ENCODE results near the gene SAPCD1. TPM values are rescaled to one million over a fixed set of nuclear protein-coding genes. Genes with fewer than 3 reads are reported as not detected.

The SAPCD1 gene
- total RNA-seq (2014; rRNA removed; shearing (Covaris generic); ENCODE audit: low replicate concordance) = 2.5 TPM in 1 of 2 replicates, not detected in the other

DNA sequence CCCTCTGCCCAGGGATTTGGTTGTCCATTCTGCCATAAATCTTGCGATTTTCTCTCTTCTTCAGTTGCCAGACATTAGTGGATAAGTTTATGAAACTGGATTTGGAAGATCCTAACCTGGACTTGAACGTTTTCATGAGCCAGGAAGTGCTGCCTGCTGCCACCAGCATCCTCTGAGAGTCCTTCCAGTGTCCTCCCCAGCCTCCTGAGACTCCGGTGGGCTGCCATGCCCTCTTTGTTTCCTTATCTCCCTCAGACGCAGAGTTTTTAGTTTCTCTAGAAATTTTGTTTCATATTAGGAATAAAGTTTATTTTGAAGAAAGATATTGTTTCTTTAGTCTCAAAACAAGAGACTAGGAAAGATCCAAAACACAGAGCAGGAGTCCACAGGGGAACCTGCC is at the start of gene SAPCD1:
TSS of gene SAPCD1 (plus strand) at position 301 of the 400 bp plus-strand sequence. CDS start 399 bp downstream, outside the sequence.
- Histone ChIP-seq H3K9me3 (no peaks in the 10 kb centered on the region), H3K4me3 (no peak within 1 kb of the TSS), H3K27me3 (no peaks in the 10 kb centered on the region), H3K36me3 (no peaks in the 10 kb centered on the region)
- DNase-seq = no peak

DNA sequence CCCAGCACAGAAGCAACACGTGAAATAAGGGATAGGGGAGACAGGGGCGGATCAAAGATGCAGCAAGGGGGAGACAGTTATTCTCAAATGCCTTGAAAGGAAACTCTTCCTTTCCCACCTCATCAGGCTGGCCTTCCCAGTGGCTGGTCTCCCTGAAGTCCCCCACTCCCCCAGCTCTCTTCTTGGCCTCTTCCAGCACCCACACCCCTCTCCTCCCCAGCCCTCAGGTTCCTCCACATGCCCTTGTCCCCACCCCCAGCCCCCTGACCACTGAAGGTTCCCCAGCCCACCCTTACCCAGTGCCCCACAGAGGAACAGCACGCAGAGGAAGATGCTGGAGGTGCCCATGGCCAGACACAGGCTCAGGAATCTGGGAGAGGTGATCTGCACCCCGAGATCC is 49.0 kb upstream of the SAPCD1 start:
- H3K27me3 ChIP-seq = no peaks in the 10 kb centered on the region
- H3K36me3 ChIP-seq = no peaks in the 10 kb centered on the region
- H3K4me3 ChIP-seq = no peak overlapping the region
- no peak for DNase-seq
- H3K9me3 ChIP-seq = no peaks in the 10 kb centered on the region

DNA sequence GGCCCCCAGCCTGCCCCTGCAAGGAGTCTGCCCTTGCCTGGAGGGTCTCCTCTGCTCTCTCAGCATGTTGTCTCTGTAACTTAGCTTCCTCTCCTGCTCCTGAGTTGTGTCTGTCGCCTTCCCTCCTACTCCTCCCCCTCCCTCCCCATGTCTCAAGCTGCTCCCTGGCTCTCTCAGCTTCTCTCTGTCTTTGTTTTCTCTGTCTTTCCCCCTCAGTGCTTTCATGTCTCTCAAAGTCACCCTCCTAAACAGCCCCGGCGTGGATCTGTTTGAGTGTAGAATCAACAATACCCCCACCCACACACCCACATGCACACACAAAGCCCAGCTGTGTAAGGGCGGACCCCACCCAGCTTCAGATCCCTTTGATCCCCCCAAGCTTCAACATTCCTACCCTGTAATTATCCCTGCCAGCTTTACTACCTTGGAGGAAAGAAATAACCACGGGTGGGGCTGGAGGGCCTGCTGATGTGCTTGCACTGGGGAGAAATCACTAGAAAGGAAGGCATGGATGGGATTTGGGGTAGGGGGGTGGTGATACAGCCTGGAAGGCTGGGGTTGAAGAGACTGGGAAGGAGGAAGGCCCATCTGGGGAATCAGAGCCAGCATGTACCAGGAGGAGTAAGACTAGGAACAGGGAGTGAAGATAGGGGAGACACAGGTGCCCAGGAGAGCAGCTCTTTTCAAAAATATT is 48.3 kb upstream of the SAPCD1 start:
- DNase-seq = no peak
- H3K27me3 ChIP-seq = no peaks in the 10 kb centered on the region
- no peaks in the 10 kb centered on the region for H3K36me3 ChIP-seq
- no peaks in the 10 kb centered on the region for H3K9me3 ChIP-seq
- no peak overlapping the region for H3K4me3 ChIP-seq

DNA sequence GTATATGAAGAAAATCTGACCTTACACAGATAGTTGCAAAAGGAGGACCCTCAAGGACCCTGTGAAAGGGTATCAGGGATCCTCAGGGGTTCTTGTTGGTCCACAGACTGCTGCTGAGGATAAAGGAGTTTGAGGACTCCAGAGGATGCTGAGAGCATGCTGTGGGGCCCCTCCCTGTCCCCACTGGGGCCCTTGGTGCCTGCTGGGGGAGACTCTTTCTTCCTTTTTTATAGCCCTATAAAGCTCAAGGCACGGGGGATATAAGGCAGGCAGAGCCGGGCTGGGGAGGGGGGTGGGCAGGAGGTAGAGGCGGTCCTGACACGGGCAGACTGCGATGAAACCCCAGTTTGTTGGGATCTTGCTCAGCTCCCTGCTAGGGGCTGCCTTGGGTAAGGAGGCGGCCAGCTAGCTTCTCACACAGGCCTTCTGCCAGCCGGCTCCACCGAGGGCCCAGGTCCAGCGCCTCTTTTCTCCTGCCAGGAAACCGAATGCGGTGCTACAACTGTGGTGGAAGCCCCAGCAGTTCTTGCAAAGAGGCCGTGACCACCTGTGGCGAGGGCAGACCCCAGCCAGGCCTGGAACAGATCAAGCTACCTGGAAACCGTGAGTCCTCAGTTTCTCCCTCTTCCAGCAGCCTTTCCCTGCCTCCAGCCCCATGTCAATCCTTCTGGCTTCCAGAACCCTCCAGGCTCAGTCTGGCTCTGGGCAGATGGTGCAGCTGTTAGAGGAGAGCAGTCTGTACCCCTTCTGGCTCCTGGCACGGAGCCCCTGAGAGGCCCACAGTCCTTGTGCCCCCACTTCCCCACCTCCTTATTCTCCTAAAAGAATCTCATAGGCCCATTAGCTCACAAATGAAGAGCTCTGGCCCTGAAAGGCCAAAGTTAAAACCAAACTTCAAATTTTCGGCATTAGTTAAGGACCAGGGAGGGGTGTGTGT is 47.2 kb upstream of the SAPCD1 start, which contains the start of gene LY6G6D:
TSS of gene LY6G6D (plus strand) at position 327 of the 937 bp plus-strand sequence. CDS start at position 335, 8 bp downstream.
- H3K36me3 ChIP-seq = no peaks in the 10 kb centered on the region
- no peak for DNase-seq
- no peak within 1 kb of the TSS for H3K4me3 ChIP-seq
- no peaks in the 10 kb centered on the region for H3K9me3 ChIP-seq
- H3K27me3 ChIP-seq = no peaks in the 10 kb centered on the region

DNA sequence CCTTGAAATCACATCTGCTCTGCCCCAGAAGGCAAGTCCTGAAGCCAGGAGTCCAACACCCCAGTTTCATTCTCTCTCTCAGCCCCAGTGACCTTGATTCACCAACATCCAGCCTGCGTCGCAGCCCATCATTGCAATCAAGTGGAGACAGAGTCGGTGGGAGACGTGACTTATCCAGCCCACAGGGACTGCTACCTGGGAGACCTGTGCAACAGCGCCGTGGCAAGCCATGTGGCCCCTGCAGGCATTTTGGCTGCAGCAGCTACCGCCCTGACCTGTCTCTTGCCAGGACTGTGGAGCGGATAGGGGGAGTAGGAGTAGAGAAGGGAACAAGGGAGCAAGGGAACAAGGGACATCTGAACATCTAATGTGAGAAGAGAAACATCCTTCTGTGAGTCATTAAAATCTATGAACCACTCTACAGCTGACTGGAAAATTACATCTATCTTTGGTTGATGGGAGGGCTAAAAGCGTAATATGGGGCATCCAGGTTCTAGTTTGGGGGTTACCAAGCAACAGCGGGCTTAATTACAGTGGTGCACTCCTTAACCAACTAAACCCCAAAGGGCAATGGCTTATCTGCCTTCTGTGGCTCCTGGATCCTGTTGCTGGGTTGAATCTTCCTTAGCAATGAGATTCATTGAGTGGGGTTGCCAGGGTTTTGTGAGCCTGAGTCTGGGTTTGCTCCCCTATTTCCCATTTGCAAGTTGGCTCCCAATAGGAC is 44.8 kb upstream of the SAPCD1 start:
- Histone ChIP-seq H3K36me3 (no peaks in the 10 kb centered on the region), H3K9me3 (no peaks in the 10 kb centered on the region), H3K27me3 (no peaks in the 10 kb centered on the region), H3K4me3 (no peak overlapping the region)
- no peak for DNase-seq

DNA sequence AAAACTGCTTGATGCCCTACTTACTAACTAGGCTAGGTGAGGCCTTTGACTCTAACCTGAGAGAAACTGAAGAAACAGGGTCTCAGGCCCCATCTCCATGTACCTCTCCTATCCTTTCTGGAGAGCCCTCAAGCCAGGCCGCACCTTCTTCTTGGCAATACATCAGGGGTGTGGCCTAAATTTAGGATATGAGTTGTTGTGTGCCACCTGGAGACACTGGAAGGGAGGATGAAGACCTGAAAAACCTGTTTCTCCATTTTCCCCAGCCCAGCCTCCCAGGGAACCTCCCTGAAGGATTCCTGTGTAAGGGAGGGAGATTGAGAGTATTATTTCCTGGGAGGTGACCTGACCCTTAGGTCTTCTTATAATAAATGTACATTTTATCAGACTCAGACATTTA is 44.2 kb upstream of the SAPCD1 start:
- H3K4me3 ChIP-seq = no peak overlapping the region
- no peaks in the 10 kb centered on the region for H3K9me3 ChIP-seq
- H3K27me3 ChIP-seq = no peaks in the 10 kb centered on the region
- H3K36me3 ChIP-seq = no peaks in the 10 kb centered on the region
- no peak for DNase-seq

DNA sequence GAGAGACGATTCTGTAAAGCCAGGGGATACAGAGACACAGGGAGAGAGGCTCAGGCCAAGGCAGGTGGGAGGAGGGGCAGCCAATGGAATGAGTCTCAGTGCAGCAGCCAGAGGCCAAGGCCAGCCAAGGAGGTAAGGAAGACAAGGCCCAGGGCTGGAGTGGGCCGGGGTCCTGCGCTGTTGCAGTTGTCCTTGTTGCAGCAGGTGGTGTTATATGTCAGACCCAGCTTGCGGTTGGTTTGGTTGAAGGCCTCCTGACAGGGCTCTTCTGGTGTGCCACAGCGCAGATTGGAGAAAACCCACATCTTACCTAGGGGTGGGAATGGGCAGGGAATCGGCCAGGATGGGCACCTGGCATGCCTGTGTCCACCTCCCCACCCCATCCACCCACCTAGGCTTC is 43.5 kb upstream of the SAPCD1 start:
- no peaks in the 10 kb centered on the region for H3K27me3 ChIP-seq
- DNase-seq = no peak
- H3K9me3 ChIP-seq = no peaks in the 10 kb centered on the region
- H3K4me3 ChIP-seq = no peak overlapping the region
- no peaks in the 10 kb centered on the region for H3K36me3 ChIP-seq

DNA sequence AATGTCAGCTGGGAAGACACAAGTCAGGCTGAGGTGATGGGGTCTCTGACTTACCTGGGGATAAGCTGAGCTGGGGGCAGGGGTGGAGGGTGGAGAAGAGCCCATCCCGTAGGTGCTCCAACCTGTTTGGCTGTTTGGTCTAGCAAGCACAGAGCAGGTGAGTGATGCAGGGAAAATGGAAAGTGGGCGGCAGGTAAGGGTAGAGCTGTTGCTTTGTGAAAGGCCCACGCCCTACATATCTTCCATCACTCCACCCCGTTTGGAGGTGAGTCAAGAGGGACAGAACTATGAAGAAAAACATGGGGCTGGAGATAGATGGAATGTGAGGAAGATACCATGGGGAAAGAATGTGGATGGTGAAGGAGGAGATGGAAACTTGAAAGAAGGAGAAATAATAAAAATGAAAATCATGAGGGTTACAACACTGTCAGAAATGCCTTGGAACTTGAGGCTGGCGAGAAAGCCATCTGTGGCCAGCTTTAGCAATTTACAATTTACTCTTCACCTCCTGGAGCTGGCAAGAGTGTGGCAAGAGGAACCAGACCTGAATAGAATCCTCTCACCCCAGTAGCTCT is 42.2 kb upstream of the SAPCD1 start:
- H3K27me3 ChIP-seq = no peaks in the 10 kb centered on the region
- H3K9me3 ChIP-seq = no peaks in the 10 kb centered on the region
- no peak overlapping the region for H3K4me3 ChIP-seq

DNA sequence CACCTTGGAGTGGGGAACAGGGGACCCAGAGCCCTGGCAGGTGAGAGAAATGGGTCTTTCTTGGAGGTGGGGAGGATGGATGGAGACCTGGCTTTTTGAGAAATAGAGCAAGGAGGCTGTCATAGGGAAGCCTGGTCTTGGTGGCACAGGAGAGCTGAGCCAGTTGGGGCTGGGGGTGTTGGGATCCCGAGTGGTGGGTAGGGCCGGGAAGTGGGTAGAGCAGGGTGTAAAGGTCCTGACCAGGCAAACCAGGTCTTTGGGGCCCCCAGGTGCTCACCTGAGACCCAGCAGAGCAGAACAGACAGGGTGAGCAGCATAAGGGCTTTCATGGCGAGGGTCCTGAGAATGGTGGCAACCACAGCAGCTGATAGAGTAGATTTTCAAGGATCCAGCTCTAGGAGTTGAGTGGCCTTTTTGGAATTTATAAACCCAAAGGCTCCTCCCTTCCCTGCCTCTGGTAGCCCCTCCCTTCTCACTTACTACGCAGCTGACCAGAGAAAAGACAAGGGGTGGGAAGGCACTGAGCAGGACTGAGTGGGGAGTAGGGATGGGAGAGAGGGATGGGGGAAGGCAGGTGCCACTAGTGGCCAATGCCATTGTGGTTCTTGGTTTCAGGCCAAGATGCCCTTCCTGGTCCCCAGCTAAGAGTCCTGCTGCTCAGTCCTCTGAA is 41.0 kb upstream of the SAPCD1 start, which contains the start of gene LY6G6C:
TSS of gene LY6G6C (minus strand) at position 396 of the 670 bp plus-strand sequence. CDS start at position 329, 67 bp downstream.
- Histone ChIP-seq H3K4me3 (no peak within 1 kb of the TSS), H3K9me3 (no peaks in the 10 kb centered on the region), H3K36me3 (no peaks in the 10 kb centered on the region), H3K27me3 (no peaks in the 10 kb centered on the region)
- no peak for DNase-seq

More for the DNA sequence above, 42.2 kb upstream of the SAPCD1 start:
- no peak for DNase-seq
- no peaks in the 10 kb centered on the region for H3K36me3 ChIP-seq

DNA sequence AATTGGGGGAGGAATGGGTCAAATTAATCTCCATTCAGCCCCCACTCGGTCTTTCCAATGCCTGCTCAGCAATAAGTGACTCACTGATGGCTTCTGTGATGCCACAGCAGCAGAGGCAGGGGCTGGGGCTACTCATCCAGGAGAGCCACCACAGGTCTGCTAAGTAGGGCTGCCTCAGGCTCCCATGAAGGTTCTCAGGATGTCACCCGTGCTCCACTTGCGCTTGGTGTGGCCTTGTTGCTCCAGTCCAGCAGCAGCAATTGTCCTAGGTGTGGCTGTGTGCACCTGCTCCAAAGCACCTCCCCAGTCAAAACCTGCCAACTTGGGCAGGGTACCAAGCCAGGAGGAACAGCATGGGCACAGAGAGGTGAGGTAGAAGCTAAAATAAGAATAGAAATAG is 40.3 kb upstream of the SAPCD1 start:
- Histone ChIP-seq H3K9me3 (no peaks in the 10 kb centered on the region), H3K27me3 (no peaks in the 10 kb centered on the region), H3K36me3 (no peaks in the 10 kb centered on the region), H3K4me3 (no peak overlapping the region)
- DNase-seq = no peak

DNA sequence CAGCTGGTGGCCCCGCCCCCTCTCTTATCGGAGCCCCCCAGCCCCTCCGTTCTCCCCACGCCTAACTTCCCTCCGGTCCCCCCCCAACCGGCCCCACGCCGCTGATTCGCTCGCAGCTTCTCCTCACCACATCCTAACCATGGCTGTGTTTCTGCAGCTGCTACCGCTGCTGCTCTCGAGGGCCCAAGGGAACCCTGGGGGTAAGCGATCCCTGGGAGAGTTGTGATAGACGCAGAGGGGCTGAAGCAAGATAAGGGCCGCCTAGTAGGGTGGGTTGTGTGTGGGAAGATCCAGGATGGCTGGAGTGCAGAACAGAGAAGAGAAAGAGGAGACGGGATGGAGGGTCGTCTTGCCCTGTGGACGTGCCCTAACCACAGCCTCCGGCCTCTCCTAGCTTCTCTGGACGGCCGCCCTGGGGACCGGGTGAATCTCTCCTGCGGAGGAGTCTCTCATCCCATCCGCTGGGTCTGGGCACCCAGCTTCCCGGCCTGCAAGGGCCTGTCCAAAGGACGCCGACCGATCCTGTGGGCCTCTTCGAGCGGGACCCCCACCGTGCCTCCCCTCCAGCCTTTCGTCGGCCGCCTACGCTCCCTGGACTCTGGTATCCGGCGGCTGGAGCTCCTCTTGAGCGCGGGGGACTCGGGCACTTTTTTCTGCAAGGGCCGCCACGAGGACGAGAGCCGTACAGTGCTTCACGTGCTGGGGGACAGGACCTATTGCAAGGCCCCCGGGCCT is 39.0 kb upstream of the SAPCD1 start, which contains the start of gene MPIG6B:
TSS of gene MPIG6B (plus strand) at position 129 of the 735 bp plus-strand sequence. CDS start at position 140, 11 bp downstream.
- H3K4me3 ChIP-seq = no peak within 1 kb of the TSS
- no peaks in the 10 kb centered on the region for H3K9me3 ChIP-seq
- no peaks in the 10 kb centered on the region for H3K36me3 ChIP-seq
- no peaks in the 10 kb centered on the region for H3K27me3 ChIP-seq
- no peak for DNase-seq

DNA sequence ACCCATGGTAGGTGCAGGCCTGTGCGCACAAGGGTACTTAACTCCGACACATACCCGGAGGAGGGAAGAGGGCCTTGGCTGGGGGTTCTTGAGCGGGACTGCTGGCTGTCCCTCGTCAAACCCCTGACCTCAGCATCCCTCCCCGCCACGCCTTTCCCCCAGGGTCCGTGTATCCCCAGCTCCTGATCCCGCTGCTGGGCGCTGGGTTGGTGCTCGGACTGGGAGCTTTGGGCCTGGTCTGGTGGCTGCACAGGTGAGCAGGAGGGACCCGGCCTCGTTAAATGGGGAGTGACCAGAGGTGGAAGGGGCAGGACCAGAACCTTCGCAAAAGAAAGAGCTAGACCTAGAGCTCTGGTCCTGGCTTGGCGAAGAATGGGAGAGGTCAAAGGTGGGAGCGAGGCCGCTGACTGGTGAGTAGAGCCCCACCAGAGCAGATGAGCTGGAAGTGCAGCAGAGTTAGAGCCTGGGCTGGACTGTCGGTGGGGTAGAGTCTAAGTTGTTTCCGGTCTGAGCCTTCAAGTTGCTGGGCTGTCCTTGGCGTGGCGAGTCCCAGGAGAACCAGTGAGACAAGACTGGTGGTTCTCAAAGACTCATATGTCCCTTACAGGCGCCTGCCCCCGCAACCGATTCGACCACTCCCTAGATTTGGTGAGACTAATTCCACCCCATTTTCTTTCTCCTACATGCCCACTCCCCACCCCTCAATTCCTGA is 38.3 kb upstream of the SAPCD1 start:
- Histone ChIP-seq H3K36me3 (no peaks in the 10 kb centered on the region), H3K27me3 (no peaks in the 10 kb centered on the region), H3K9me3 (no peaks in the 10 kb centered on the region), H3K4me3 (no peak overlapping the region)
- DNase-seq = no peak

DNA sequence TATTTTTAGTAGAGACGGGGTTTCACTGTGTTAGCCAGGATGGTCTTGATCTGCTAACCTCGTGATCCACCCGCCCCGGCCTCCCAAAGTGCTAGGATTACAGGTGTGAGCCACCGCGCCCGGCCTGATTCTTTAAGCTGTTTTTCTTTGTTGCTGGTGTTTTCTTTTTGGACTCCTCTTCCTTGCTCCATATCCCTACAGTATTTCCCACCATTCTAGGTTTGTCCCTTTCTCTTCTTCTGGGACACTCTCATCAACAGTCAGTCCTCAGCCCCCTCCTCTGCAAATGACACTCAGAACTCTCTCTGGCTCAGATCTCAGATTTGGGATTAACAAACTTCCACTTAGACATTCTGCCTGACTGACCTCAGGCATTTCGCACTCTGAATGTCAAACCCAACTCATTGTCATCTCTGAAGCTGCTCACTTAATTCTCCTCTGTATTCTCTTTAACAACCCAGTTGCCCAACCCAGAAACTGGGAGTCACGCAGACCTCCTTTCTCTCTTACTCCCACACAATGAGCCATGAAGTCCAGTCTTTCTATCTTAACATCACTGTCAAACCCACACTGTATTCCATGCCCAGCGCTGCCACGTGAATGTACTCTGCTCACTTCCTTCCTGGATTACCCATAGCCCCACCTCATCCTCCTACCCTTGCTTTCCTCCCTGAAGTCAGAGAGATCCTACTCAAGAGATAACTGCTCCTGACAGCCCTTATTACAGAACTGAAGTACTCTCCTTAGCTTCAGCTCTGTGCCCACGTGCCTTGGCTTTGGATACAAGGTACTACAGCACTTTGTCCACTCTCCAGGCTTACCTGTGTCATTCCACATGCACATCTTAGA is 36.7 kb upstream of the SAPCD1 start:
- Histone ChIP-seq H3K36me3 (peaks cover 4% of the 10 kb centered on the region), H3K4me3 (no peak overlapping the region), H3K9me3 (no peaks in the 10 kb centered on the region), H3K27me3 (no peaks in the 10 kb centered on the region)
- no peak for DNase-seq

Measured in MG63 (cell line).